ENCODE data around the gene IRF6.

DNA sequence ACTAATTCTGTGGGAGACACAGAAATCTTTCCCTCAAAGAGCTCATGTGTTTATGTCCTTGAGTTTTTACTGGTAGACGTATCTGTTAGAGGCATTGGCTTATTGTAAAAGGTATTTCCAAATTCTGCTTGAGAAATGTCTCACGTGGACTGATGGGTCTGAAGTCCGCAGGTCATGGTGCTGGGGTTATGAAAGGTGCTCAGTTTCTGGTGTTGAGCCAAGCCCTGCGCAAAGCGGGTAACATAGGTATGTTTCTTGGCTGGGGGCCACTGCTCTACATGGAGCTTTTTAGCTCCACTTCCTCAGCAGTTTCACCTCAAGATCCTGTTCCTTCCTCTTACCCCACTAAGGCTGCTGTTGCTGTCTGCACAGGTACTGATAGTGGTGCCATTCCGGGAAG is 32.6 kb upstream of the IRF6 start:
- no peak for TF ChIP-seq EZH2 (IDR thresholded peaks at IDR 0.05; ENCODE audit: low read length, missing control alignments)
- TF ChIP-seq, protein P1, sequence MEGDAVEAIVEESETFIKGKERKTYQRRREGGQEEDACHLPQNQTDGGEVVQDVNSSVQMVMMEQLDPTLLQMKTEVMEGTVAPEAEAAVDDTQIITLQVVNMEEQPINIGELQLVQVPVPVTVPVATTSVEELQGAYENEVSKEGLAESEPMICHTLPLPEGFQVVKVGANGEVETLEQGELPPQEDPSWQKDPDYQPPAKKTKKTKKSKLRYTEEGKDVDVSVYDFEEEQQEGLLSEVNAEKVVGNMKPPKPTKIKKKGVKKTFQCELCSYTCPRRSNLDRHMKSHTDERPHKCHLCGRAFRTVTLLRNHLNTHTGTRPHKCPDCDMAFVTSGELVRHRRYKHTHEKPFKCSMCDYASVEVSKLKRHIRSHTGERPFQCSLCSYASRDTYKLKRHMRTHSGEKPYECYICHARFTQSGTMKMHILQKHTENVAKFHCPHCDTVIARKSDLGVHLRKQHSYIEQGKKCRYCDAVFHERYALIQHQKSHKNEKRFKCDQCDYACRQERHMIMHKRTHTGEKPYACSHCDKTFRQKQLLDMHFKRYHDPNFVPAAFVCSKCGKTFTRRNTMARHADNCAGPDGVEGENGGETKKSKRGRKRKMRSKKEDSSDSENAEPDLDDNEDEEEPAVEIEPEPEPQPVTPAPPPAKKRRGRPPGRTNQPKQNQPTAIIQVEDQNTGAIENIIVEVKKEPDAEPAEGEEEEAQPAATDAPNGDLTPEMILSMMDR (conservative IDR thresholded peaks at IDR 0.05 in 1 of 2, IDR thresholded peaks at IDR 0.05 in 1 of 2; ENCODE audit: low read depth in 1 of 2, low read length in 2 of 2): no peak

Measured in fibroblast of lung (primary cell).